GM21717 (cell line): ENCODE measurements around the gene CNKSR3.

ENCODE experiments used
- ATAC-seq: cut with Tn5 transposase; IDR thresholded peaks from one replicate; pipeline ENCODE4 v1.9.1; 2021; ENCODE audit warnings: mild to moderate bottlenecking, moderate library complexity; ENCODE audit not compliant: unreplicated experiment

Gene CNKSR3

DNA sequence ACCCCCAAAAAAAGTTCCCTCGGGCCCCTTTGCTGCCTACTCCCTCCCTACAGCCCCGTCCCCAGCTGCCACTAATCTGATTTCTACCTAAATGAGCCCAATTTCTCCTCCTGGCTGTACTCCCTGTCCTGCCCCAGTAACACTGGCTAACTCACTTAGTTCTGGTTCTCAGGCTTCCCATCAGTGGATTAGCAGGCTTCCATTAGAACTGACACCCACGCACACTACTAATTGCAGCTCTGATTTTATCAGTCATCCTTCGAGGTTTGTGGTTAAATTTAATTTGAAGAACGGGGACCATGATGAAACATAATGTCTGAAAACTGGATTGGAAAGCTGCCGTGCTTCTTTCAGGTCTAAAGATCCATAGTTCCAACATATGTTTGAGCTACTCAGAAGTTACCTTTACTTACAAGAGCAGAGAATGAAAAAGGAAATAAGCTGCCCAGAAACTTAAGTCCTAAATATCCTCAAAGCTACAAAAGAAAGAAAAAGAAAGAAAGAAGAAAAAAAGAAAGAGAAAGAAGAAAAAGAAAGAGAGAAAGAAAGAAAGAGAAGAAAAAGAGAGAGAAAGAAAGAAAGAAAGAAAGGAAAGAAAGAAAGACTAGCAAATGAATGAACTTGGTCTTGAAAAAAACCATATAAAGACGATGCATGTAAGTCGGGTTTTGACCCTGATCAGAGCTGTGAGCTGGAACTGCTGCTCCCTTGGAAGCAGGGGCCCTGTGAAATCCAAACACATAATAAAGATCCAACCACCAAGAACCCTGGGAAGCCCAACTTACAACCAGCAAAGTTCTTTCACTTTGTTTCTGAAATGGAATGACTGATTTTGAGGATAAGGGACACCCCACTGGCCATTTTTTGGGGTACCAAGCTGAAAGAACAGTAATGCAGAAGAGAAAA is 51.7 kb downstream of the CNKSR3 start:
- ATAC-seq = no peak

GRCh38 chr6:154457881-154458284 is 52.6 kb downstream of the CNKSR3 start:
- no peak for ATAC-seq

DNA sequence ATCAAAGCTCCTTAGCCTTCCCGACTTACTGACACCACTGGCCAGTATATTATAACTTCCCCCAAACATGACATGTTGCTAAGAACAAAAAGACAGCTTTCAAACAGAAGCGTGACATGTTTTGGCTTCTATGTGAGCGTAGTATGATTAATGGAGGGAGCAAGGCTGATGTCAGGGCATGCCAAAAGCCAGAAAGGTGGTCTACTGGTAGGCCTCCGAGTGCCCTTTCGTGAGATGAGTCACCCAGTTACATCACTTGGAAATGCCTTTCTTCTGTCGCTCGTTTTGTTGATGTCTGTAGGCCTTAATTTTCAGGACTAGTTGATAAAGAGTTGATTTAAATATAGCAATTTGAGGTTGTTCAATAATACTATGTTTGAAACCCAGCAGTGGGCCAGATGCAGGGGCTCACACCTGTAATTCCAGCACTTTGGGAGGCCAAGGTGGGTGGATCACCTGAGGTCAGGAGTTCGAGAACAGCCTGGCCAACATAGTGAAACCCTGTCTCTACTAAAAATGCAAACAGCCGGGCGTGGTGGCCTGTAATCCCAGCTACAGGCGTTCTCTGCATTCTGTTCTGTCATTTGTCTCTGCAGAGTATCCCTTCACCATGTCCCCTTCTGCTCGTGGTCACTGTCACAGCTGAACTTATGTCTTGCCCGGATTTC is 53.3 kb downstream of the CNKSR3 start:
- ATAC-seq = no peak

DNA sequence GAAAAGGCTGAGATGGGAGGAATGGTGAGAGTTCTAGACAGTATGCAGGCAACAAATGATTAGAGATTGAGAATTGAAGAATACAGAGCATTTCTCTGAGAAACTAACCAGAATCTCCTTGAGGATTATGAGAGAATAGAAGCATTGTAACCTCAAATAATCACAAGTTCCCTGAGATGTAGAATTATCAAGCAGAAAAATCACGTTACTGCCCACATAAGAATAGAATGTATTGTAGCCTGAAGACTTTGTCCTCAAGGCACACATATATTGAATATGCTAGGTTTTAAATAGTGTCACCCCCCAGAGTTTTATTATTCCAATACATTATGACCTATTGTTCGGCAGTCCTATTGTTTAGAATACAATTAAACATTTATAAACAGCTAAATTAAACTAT is 57.2 kb downstream of the CNKSR3 start:
- ATAC-seq = no peak

DNA sequence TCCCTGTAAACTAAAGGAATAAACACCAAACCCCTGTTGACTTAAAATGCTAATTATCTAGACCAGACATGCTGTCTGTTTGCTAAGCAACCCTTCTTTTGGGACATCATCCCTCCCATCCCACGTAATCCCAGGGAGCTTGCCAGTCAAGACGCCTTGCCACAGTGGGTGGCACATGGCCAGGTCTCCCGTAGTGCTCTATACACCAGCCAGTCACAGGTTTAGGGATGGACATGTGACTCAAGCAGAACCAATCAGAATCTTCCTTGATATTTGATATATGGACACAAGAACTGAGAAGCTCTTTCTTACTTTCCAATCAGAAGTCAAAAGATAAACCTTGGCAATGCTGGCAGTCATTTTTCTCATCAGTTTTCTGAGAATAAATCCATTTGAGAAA is 60.0 kb downstream of the CNKSR3 start:
- ATAC-seq = no peak

DNA sequence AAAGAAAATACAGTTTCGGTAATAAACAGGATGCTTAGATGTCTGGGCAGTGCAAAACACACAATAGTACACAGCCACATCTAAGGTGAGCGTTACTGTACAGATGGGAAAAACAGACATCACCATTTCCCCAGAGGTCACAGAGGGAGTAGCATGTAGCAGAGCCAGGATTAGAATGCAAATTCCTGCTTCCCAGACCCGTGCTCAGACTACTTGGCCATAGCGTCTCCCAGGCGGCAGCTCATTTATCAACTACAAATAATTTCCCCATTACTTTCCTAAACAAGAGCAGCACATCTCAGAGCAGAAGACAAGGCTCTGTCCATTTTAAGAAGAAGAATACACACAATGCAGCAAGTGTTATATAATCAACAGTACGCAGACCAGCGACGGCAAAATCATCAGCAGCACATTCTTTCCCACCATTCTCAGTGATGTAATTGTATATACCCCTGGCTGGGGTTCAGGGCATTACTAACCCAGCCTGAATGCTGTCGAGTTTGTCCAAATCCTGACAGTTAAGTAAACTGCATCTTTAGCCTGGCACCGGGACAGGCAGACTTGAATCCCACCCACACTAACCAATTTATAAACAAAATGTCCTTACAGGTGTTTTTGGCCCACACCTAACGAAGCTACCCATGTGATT is 61.9 kb downstream of the CNKSR3 start:
- ATAC-seq = no peak

- ATAC-seq = no peak
Observed at GRCh38 chr6:154447954-154448353, 62.5 kb downstream of the CNKSR3 start.

GRCh38 chr6:154446984-154447383 is 63.5 kb downstream of the CNKSR3 start:
- ATAC-seq = no peak

DNA sequence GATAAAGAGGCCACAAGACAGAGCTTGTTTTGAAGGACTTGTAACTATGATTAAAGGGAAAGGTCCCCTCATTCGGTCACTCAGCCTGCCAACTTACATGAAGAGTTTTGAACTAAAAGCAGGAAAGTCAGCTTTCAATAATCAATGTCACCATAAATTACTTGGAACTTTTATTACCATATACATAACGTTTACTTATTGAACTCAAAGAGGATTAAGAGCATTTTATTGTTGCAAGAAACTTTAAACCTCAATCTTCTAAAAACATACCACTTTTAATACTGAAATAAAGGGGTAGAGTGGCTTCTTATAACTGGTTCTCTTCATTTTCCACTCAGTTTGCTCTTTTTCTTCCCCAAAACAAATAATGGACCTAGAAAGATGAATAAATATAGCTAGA is 65.1 kb downstream of the CNKSR3 start:
- no peak for ATAC-seq

- no peak for ATAC-seq
Observed at GRCh38 chr6:154441995-154442310, 68.5 kb downstream of the CNKSR3 start.

DNA sequence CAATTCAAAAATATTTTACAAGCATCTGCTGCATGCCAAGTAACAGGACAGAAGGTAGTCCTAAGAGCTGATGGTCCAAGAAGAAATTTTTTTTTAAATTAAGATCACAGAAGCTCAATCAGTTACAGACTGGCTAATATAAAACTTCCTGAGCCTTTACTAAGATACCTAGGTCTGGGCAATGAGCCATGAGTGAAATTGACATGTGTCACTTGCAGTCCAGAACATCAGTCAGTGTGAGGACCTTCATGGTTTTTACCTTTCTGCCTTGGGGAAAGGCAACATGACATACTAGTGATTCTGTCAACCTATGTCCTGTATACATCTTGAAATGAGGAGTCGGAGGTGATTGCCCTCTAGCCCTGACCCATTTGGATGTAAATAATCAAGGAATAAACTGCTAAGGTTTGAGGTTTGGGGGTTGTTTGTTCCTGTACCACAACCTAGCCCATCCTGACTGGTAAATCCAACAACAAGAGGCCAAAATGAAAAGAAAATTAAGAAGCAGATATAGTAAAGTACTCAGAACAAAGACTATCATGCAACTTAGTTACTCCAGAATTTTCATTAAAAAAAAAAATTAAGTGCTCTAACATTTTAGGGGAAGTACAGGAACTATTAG is 70.0 kb downstream of the CNKSR3 start:
- no peak for ATAC-seq

DNA sequence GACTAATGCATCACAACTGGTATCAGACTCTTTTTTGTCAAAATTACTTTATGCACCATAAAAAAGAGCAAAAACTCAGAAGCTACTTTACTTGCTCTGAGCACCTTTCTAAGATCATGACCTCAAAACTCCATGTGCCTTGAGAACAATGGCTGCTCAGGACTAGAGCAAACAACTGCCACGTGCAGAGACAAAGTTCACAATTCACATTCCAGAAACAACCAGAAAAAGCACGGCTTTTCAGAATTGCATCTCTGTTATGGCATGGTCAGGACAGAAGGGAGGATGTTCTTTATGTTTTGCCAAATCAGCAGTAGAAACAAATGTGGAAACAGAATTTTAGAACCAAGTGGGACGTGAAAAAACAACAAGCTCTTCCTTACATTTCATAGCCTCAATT is 70.5 kb downstream of the CNKSR3 start:
- no peak for ATAC-seq

DNA sequence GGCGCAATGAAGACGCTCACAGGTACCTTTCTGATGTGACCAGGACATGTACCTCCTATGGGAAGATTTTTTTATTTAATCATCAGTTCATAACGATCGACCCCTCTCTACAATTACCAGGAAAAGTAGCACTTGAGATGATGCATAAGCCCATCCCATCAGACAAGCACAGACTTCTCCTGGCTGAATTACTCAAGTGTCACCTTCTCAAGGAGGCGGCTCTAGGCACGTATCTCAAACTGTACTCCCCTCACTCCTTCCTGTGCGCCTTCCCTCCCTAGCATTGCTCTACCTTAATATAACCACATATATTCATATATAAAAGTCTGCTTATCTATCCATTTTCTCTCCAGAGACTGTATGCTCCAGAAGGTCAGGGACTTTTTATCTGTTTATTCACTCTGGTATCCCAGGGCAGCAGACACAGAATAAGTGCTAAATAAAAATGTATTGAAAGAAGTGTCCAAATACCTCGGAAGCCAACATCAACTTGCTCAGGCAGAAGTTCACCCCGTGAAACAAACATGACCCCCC is 71.5 kb downstream of the CNKSR3 start:
- no peak for ATAC-seq

GRCh38 chr6:154435400-154435945 is 75.0 kb downstream of the CNKSR3 start:
- no peak for ATAC-seq

- no peak for ATAC-seq
Observed at GRCh38 chr6:154434662-154435061, 75.8 kb downstream of the CNKSR3 start.

DNA sequence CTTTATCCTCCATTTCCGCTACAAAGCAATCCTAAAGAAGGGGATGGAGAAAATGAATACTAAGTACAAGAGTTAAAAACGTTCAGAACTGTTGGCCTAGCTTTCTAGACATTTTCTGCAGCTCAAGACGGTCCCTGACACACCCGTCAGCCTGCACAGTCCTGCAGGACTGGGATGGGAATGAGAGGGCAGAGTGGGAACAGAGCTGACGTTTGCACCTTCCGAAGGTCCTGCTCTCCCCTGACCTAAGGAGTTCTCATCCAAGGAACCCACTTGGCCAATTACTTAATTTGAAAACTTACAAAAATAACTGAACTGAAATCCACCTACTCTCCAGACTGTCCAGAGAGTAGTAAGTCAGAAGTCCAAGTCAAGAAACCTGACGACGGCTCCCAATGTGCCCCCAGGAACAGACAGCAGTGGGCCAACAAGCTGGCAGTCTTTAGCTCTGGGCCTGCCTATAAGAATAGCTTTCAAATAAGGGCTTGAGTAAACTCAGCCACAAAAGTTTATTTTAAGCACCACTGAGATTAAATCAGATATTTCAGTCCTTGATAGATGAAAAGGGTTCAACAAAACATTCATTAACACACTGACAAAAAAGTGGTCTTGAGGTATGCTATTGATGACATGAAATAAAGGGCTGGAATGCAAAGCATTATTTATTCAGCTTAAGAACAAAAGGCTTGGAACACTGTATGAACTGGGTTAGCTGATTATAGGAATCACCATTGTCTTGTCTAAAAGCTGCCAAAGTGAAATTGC is 76.8 kb downstream of the CNKSR3 start:
- ATAC-seq = no peak

DNA sequence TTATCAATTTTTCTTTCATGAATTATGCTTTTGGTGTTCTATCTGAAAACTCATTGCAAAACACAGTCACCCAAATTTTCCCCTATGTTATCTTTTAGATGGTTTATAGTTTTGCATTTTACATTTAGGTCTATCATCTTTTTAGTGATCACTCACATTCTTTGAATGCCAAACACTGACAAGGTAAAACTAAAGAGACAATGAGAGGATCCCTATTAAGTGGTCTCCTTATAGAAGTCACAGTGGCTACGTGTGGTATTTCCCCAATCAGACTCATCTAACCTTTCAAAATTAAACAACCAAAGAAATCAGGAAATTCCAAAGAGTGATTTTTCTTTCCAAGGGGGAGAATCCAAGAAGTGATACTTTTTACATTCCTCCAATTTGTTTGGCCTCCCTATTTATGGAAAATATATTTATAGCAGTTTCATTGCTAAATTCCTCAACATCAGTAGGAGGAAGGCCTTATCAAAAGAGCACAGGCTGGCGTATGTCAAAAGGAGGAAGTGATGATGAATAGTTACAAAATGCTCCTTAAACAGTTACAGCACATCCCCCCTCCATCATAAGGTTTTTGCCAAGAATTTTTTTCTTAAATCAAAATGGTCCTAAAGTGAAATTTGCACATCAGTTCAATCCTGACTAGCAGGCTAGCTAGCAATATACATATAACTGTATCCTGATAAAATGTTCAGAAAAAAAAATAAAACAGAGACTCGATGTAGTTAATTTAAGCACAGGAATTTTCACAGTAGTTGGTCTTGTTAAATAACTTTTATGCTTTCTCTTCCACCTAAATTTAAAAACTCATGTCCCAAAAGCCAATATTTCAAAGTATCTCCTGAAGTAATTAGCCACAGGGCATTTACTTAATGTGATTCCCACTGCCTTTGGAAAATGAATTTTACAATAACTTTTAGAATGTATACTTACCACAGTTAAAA is 77.7 kb downstream of the CNKSR3 start:
- ATAC-seq = no peak

- ATAC-seq = no peak
Observed at GRCh38 chr6:154430481-154430919, 80.0 kb downstream of the CNKSR3 start.

GRCh38 chr6:154429711-154430110 is 80.8 kb downstream of the CNKSR3 start:
- no peak for ATAC-seq
